ENCODE data around the gene SERPINF2. TPM values are rescaled to one million over a fixed set of nuclear protein-coding genes. Genes with fewer than 3 reads are reported as not detected.

SERPINF2 gene
- total RNA-seq, 4 donors from 2014 or later = 1.2 to 9.0 (median 5.9) TPM

DNA sequence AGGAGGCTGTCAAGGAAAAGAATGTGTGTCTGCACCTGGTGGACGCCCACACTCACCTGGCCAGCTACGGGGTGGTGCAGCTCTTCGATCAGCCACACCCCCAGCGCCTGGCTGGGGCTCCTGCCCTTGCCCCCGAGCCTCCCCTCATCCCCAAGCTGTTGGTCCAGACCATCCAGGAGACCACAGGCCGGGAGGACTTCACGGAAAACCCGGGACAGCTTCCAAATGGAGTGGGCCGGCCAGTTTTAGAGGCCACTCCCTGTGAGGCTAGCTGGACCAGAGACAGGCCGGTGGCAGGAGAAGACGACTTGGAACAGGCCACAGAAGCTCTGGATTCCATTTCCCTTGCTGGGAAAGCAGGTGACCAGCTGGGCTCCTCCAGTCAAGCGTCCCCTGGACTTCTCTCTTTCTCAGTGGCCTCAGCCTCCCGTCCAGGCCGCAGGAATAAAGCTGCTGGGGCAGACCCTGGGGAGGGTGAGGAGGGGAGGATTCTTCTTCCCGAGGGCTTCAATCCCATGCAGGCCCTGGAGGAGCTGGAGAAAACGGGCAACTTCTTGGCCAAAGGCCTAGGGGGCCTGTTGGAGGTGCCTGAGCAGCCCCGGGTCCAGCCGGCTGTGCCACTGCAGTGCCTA is 15.9 kb upstream of the SERPINF2 start:
- intact Hi-C loops (cut with DNase I; ENCODE audit: low total_unique reads) = loop anchor here (10.0 kb wide), 1 partner anchor 148 kb away; no protein-coding TSS in a partner anchor
- no peak overlapping the region for H3K4me3 ChIP-seq (ENCODE audit: low read depth, poor library complexity, severe bottlenecking)
- no peak for DNase-seq (ENCODE audit: low spot score in 2 of 2)
- TF ChIP-seq, protein P1, sequence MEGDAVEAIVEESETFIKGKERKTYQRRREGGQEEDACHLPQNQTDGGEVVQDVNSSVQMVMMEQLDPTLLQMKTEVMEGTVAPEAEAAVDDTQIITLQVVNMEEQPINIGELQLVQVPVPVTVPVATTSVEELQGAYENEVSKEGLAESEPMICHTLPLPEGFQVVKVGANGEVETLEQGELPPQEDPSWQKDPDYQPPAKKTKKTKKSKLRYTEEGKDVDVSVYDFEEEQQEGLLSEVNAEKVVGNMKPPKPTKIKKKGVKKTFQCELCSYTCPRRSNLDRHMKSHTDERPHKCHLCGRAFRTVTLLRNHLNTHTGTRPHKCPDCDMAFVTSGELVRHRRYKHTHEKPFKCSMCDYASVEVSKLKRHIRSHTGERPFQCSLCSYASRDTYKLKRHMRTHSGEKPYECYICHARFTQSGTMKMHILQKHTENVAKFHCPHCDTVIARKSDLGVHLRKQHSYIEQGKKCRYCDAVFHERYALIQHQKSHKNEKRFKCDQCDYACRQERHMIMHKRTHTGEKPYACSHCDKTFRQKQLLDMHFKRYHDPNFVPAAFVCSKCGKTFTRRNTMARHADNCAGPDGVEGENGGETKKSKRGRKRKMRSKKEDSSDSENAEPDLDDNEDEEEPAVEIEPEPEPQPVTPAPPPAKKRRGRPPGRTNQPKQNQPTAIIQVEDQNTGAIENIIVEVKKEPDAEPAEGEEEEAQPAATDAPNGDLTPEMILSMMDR (IDR thresholded peaks at IDR 0.05) = no peak
- no peak for TF ChIP-seq POLR2A (IDR thresholded peaks at IDR 0.05)
- WGBS, 2 donors = 69 to 71% methylated on average over 16 to 17 of the region's 18 CpGs

DNA sequence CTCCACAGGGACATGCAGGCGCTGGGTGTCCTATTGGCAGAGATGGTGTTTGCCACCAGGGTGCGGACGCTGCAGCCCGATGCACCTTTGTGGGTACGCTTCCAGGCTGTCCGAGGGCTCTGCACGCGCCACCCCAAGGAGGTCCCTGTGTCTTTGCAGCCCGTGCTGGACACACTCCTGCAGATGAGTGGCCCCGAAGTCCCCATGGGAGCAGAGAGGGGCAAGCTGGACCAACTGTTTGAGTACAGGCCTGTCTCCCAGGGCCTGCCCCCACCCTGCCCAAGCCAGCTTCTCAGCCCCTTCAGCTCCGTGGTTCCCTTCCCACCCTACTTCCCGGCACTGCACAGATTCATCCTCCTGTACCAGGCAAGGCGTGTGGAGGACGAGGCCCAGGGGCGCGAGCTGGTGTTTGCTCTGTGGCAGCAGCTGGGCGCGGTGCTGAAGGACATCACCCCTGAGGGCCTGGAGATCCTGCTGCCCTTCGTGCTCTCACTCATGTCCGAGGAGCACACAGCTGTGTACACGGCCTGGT is 15.3 kb upstream of the SERPINF2 start:
- intact Hi-C loops (cut with DNase I; ENCODE audit: low total_unique reads) = loop anchor here (10.0 kb wide), 1 partner anchor 147 kb away; no protein-coding TSS in a partner anchor
- 88 to 89% methylated on average over 14 to 17 of the region's 21 CpGs for WGBS, 2 donors
- DNase-seq (ENCODE audit: low spot score in 2 of 2) = no peak
- TF ChIP-seq, protein P1 (IDR thresholded peaks at IDR 0.05) = no peak
- TF ChIP-seq POLR2A (IDR thresholded peaks at IDR 0.05) = no peak
- no peak overlapping the region for H3K4me3 ChIP-seq (ENCODE audit: low read depth, poor library complexity, severe bottlenecking)

DNA sequence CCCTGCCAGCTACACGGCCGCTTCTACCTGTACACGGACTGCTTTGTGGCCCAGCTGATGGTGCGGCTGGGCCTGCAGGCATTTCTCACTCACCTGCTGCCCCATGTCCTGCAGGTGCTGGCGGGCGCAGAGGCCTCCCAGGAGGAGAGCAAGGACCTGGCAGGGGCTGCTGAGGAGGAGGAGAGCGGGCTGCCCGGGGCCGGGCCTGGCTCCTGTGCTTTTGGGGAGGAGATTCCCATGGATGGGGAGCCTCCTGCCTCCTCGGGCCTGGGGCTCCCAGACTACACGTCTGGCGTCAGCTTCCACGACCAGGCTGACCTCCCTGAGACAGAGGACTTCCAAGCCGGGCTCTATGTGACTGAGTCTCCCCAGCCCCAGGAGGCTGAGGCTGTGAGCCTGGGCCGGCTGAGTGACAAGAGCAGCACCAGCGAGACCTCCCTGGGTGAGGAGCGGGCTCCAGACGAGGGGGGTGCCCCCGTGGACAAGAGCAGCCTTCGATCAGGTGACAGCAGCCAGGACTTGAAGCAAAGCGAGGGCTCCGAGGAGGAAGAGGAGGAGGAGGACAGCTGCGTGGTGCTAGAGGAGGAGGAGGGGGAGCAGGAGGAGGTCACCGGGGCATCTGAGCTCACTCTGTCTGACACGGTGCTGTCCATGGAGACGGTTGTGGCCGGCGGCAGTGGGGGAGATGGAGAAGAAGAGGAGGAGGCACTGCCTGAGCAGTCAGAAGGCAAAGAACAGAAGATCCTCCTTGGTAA is 14.6 kb upstream of the SERPINF2 start:
- DNase-seq (ENCODE audit: low spot score in 2 of 2) = no peak
- H3K4me3 ChIP-seq (ENCODE audit: low read depth, poor library complexity, severe bottlenecking) = no peak overlapping the region
- 82 to 87% methylated on average over 22 to 28 of the region's 28 CpGs for WGBS, 2 donors
- TF ChIP-seq POLR2A (IDR thresholded peaks at IDR 0.05) = no peak
- TF ChIP-seq, protein P1 (IDR thresholded peaks at IDR 0.05) = no peak
- intact Hi-C loops (cut with DNase I; ENCODE audit: low total_unique reads) = loop anchor here (10.0 kb wide), 1 partner anchor 147 kb away; no protein-coding TSS in a partner anchor

DNA sequence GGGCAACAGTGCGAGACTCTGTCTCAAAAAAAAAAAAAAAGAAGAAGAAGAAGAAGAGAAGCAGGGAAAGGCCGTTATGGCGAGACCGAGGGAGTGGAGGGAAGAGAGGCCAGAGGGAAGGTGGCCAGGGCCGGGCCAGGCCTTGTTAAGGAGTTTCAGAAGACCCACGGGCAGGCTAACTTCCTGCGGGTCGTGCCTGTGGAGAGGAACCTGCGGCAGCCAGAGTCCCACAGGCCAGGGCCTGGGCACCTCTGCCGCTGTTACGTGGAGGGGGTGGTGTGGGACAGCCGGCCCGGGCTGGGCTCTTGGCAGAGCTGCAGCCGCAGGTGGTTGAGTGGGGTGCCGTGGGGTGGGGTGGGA is 12.7 kb upstream of the SERPINF2 start:
- no peak for TF ChIP-seq POLR2A (IDR thresholded peaks at IDR 0.05)
- TF ChIP-seq, protein P1 (IDR thresholded peaks at IDR 0.05) = no peak
- DNase-seq (ENCODE audit: low spot score in 2 of 2) = no peak
- WGBS, 2 donors = 57 to 76% methylated on average over 11 to 13 of the region's 15 CpGs
- no peak overlapping the region for H3K4me3 ChIP-seq (ENCODE audit: low read depth, poor library complexity, severe bottlenecking)
- intact Hi-C loops (cut with DNase I; ENCODE audit: low total_unique reads) = loop anchor here (10.0 kb wide), 1 partner anchor 145 kb away; no protein-coding TSS in a partner anchor

DNA sequence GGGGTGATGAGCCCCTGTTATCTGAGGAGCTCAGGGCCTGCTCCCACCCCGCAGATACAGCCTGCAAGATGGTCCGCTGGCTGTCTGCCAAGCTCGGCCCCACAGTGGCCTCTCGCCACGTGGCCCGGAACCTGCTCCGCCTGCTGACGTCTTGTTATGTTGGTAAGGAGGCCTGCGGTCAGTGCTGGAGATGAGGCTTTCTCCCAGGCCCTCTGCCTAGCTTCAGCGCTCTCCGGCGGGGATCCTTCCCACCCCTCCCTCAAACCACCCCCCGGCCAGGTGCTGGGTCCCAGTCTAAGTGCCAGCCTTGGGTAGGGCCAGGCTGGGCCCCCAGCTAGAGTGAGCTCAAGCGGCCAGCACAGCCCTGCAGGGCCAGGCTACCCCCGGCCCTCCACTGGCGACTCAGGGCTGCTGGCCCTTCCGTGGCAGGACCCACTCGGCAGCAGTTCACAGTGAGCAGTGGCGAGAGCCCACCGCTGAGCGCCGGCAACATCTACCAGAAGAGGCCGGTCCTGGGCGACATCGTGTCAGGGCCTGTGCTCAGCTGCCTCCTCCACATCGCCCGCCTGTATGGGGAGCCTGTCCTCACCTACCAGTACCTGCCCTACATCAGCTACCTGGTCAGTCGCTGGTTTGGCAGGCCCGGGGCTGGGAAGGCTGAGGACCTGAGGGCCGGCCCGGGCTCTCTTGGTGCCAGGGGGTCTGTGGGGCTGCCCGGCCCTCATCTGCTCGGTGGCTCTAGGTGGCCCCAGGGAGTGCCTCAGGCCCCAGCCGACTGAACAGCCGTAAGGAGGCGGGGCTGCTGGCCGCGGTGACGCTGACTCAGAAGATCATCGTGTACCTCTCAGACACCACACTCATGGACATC is 12.1 kb upstream of the SERPINF2 start:
- 51 to 55% methylated on average over 32 to 38 of the region's 40 CpGs for WGBS, 2 donors
- TF ChIP-seq, protein P1 (IDR thresholded peaks at IDR 0.05) = no peak
- TF ChIP-seq POLR2A (IDR thresholded peaks at IDR 0.05) = no peak
- intact Hi-C loops (cut with DNase I; ENCODE audit: low total_unique reads) = no loop called here
- peak in 1 of 2 donors; percentile 95 for DNase-seq (ENCODE audit: low spot score in 2 of 2)
- no peak overlapping the region for H3K4me3 ChIP-seq (ENCODE audit: low read depth, poor library complexity, severe bottlenecking)
